Fibroblast of the conjunctiva (primary cell): Measurements from ENCODE around the gene OR2J2.
"Not testable (repeated sequence)": the region's sequence is repeated elsewhere in the genome, so short reads cannot be mapped to it uniquely, and the experiment has no call there.

ENCODE experiments used
- DNase-seq: peaks from one replicate; pipeline ENCODE4 v3.0.0-alpha.2; 2010; ENCODE audit warnings: low read depth

The OR2J2 gene

GRCh38 chr6:29170607-29171006 lies at the start of gene OR2J2:
Gene OR2J2, plus strand, starts transcription at chr6:29170907. Its CDS starts 2,729 bp downstream, at chr6:29173636.
- not testable (repeated sequence) for DNase-seq

DNA sequence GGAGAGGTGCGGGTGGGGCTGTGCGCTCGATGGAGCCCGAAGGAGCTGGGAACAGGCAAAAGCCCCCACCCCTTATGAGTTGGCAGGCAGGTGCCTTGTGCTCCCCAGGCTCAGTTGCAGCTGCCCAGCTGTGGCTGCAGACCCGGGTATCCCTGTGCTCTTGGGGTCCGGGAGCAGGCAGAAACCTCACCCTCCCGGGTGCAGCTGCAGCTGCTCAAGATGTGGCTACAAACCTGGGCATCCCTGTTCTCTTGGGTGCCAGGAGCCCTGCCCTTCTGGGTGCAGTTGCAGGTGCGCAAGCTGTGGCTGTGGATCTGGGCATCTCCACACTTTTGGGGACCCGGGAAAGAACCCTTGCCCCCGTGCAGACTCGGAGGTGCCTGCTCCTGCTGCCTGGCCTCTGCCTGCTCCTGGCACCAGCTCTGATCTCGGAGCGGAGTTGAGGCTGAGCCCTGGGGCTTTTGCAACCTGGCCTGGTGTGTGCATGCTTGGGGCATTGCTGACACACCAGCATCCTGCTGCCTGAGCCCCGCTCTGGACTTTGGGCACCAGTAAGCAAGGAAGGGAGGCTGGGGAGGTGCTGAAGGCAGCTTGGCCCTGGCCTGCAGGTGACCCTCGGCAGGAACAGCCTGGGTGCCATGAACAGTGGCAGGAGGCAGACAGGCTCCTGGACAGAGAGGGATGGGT lies 41.2 kb upstream of the OR2J2 start:
- no peak for DNase-seq

DNA sequence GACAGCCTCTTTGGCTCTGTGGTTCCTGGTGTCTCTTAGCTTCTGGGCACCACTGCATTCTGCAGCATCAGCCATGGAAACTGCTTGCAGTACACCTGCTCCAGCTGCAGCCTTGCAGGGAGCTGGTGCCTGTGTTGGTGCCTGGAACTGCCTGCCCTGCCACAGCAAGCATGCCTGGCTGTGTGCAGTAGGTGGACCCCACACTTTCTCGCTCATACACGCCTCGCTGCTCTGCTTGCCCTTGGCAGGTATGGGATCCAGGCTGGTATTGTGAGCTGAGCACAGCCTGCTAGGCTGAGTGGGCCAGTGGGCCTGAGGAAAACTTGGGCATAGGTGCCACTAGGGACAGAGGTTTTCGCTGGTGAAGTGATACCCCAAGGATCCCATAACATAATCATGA lies 40.1 kb upstream of the OR2J2 start:
- DNase-seq = no peak

GRCh38 chr6:29131691-29132090 lies 39.0 kb upstream of the OR2J2 start:
- DNase-seq = no peak

DNA sequence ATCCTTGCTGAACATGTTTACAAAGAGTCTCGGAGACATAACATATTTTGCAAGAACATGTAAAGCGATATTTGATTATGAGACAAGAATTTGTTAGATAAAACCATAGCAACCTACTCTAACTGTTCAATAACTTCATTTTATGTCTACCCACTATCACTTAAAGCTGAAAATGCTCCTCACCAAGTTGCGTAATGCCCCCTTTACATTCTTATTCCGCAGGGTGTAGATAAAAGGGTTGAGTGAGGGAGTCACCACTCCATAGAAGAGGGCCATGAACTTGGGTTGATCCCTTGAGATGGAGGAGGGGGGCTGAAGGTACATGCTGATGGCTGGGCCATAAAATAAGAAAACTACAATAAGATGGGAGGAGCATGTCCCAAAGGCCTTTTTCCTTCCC lies 33.0 kb upstream of the OR2J2 start:
- DNase-seq = no peak

DNA sequence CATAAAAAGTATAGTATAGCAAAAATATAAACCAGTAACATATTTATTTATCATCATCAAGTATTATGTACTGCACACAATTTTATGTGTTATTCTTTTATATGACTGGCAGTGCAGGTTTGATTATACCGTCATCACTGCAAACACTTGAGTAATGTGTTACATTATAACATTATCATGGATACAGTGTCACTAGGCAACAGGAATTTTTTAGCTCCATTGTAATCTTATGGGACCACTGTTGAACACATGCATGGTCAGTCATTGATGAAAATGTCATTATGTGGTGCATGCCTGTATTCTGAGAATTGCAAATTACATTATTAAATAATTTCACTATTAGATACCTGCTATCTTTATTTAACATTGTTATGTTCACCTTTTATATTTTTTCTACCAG lies 29.1 kb upstream of the OR2J2 start:
- DNase-seq = no peak

- DNase-seq = no peak
These were observed 28.4 kb upstream of the OR2J2 start for GRCh38 chr6:29142309-29142708.

DNA sequence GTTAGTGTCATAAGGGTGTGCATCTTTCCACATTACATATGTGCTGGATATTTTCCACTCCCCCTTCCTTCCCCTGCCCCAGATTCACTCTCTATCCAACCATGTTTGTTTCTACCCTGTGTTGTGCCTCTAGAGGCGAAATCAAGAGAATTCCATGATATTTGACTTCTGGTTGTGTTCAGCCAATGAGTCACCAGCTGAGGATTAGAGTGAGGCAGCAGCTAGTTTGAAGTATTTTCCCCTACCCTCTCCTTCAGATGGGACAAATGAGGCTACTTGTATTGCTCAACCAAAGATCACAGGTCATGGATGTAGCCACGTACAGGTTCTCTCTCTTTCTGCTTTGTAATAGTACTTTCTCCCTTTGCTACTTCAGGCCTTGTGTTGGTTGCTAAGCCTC lies 24.5 kb upstream of the OR2J2 start:
- DNase-seq = no peak

DNA sequence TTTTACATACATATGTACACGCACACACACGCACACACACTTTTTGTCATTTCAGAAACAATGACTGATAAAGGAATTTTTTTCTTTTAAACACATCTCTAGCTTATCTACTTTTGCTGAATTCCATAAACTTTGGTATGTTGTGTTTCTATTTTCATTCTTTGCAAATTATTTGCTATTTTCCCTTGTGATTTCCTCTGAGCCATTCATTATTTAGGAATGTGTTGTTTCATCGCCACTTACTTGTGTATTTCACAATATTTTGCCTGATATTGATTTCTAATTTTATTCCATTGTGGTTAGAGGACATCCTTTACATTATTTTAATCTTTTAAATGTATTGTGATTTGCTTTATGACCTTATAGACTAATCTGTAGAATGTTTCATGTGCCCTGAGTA lies 23.6 kb upstream of the OR2J2 start:
- DNase-seq = no peak

DNA sequence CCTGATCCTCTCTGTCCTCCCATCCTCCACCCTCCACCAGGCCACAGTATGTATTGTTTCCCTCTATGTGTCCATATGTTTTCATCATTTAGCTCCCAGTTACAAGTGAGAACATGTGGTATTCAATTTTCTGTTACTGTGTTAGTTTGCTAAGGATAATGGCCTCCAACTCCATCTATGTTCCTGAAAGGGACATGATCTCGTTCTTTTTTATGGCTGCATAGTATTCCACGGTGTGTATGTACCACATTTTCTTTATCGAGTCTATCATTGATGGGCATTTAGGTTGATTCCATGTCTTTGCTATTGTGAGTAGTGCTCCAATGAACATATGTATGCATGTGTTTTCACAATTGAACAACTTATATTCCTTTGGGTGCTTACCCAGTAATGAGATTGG lies 21.3 kb upstream of the OR2J2 start:
- DNase-seq = not testable (repeated sequence)

GRCh38 chr6:29153083-29153482 lies 17.6 kb upstream of the OR2J2 start:
- DNase-seq = no peak

DNA sequence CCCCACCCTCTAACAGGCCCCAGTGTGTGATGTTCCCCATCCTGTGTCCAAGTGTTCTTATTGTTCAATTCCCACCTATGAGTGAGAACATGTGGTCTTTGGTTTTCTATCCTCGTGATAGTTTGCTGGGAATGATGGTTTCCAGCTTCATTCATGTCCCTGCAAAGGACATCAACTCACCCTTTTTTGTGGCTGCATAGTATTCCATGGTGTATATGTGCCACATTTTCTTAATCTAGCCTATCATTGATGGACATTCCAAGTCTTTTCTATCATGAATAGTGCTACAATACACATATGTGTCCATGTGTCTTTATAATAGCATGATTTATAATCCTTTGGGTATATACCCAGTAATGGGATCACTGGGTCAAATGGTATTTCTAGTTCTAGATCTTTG lies 15.5 kb upstream of the OR2J2 start:
- not testable (repeated sequence) for DNase-seq

GRCh38 chr6:29159922-29160321 lies 10.8 kb upstream of the OR2J2 start:
- not testable (repeated sequence) for DNase-seq

- not testable (repeated sequence) for DNase-seq
These were observed 5.1 kb upstream of the OR2J2 start for GRCh38 chr6:29165571-29165970.

DNA sequence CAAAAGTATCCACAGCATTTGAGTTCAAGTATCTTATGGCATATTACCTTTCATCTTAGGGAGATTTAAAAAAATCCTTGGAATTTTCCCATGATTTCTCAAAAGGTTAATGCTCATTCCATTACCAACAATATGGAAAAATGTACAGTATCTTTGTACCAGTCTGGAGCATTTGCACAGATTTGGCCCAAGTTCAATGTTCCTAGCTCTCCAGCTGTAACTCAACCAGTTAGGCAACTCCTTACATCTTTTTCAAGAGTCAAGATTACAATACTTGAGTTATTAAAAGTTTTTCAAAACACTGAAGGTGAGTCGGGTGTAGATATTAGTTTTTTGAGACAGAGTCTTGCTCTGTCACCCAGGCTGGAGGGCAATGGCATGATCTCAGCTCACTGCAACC lies 1.0 kb downstream of the OR2J2 start:
- DNase-seq = no peak

DNA sequence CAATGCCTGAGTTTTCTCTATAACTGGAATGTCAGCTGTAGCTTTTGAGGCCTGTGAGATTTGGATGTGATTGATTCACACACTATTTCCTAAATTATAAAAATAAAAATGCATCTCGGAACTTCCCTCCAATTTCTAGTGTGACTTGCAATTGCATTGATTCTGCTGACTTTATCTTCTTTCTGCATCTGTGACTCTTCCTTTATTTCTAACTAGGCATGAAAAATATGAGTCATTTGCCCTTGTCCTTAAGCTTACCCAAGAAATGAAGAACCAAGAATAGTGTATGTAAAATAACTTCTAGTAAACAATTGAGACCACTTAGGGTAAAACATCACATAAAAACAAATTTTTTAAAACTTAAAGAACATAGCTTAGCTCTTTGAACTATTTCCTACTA lies 12.9 kb downstream of the OR2J2 start:
- DNase-seq = no peak

DNA sequence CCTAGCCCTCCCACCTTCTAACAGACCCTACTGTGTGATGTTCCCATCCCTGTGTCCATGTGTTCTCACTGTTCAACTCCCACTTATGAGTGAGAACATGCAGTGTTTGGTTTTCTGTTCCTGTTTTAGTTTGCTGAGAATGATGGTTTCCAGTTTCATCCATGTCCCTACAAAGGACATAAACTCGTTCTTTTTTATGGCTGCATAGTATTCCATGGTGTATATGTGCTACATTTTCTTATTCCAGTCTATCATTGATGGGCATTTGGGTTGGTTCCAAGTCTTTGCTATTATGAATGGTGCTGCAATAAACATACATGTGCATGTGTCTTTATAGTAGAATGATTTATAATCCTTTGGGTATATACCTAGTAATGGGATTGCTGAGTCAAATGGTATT lies 18.0 kb downstream of the OR2J2 start:
- DNase-seq = not testable (repeated sequence)

- no peak for DNase-seq
These were observed 30.3 kb downstream of the OR2J2 start for GRCh38 chr6:29200767-29201662.

DNA sequence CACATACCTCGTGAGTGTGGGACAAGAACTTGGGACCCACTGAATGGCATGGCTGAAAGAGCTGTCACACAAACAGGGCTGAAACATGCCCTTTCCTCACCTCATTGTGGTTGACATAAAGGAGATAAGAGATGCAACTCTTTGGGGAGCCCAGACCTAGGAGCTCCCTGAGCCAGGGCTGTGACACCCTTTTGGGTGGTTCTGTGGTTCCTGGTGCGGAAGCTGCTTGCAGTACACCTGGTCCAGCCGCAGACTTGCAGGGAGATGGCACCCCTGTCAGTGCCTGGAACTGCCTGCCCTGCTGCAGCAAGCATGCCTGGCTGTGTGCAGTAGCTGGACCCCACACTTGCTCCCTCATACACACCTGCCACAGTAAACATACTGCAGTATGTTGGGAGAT lies 31.3 kb downstream of the OR2J2 start:
- DNase-seq = no peak

GRCh38 chr6:29211488-29211887 lies 40.8 kb downstream of the OR2J2 start:
- no peak for DNase-seq

GRCh38 chr6:29216528-29216927 lies 45.8 kb downstream of the OR2J2 start:
- DNase-seq = no peak

DNA sequence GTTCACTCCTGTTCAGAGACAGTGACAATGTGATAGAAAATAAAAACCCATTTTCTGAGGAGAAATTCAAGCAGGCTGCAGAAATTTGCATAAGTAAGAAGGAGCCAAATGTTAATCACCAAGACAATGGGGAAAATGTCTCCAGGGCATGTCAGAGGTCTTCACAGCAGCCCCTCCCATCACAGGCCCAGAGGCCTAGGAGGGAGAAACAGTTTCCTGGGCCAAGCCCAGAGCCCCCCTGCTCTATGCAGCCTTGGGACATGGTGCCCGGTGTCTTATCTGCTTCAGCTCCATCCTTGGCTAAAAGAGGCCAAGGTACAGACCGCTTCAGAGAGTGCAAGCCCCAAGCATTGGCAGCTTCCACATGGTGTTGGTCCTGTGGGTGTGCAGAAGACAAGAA lies 46.5 kb downstream of the OR2J2 start:
- DNase-seq = not testable (repeated sequence)

- not testable (repeated sequence) for DNase-seq
These were observed 47.3 kb downstream of the OR2J2 start for GRCh38 chr6:29218056-29218455.
